ENCODE results near the gene FBN2.

The FBN2 gene

GRCh38 chr5:128328007-128328406 lies 210.0 kb downstream of the FBN2 start:
- TF ChIP-seq, protein P1, sequence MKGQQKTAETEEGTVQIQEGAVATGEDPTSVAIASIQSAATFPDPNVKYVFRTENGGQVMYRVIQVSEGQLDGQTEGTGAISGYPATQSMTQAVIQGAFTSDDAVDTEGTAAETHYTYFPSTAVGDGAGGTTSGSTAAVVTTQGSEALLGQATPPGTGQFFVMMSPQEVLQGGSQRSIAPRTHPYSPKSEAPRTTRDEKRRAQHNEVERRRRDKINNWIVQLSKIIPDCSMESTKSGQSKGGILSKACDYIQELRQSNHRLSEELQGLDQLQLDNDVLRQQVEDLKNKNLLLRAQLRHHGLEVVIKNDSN (IDR thresholded peaks at IDR 0.05), result no peak
- TF ChIP-seq EP300 (IDR thresholded peaks at IDR 0.05; ENCODE audit: borderline replicate concordance) (no peak), CEBPB (IDR thresholded peaks at IDR 0.05) (no peak), RAD21 (IDR thresholded peaks at IDR 0.05; ENCODE audit: low read depth) (no peak), ZBTB7A (IDR thresholded peaks at IDR 0.05; ENCODE audit: low read depth) (no peak), FOXM1 (IDR thresholded peaks at IDR 0.05; ENCODE audit: borderline replicate concordance, low read depth) (no peak), CREB1 (IDR thresholded peaks at IDR 0.05; ENCODE audit: low read depth) (no peak), TCF12 (IDR thresholded peaks at IDR 0.05; ENCODE audit: low read depth) (no peak), YY1 (IDR thresholded peaks at IDR 0.05; ENCODE audit: low read depth) (no peak), NFIC (IDR thresholded peaks at IDR 0.05) (no peak), TEAD4 (IDR thresholded peaks at IDR 0.05) (no peak), TAF1 (IDR thresholded peaks at IDR 0.05; ENCODE audit: low read depth) (no peak), EGR1 (IDR thresholded peaks at IDR 0.05) (no peak)
- TF ChIP-seq, protein P2, sequence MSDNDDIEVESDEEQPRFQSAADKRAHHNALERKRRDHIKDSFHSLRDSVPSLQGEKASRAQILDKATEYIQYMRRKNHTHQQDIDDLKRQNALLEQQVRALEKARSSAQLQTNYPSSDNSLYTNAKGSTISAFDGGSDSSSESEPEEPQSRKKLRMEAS (IDR thresholded peaks at IDR 0.05), result no peak
- TF ChIP-seq, protein P3, sequence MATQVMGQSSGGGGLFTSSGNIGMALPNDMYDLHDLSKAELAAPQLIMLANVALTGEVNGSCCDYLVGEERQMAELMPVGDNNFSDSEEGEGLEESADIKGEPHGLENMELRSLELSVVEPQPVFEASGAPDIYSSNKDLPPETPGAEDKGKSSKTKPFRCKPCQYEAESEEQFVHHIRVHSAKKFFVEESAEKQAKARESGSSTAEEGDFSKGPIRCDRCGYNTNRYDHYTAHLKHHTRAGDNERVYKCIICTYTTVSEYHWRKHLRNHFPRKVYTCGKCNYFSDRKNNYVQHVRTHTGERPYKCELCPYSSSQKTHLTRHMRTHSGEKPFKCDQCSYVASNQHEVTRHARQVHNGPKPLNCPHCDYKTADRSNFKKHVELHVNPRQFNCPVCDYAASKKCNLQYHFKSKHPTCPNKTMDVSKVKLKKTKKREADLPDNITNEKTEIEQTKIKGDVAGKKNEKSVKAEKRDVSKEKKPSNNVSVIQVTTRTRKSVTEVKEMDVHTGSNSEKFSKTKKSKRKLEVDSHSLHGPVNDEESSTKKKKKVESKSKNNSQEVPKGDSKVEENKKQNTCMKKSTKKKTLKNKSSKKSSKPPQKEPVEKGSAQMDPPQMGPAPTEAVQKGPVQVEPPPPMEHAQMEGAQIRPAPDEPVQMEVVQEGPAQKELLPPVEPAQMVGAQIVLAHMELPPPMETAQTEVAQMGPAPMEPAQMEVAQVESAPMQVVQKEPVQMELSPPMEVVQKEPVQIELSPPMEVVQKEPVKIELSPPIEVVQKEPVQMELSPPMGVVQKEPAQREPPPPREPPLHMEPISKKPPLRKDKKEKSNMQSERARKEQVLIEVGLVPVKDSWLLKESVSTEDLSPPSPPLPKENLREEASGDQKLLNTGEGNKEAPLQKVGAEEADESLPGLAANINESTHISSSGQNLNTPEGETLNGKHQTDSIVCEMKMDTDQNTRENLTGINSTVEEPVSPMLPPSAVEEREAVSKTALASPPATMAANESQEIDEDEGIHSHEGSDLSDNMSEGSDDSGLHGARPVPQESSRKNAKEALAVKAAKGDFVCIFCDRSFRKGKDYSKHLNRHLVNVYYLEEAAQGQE (IDR thresholded peaks at IDR 0.05; ENCODE audit: low read depth), result no peak

DNA sequence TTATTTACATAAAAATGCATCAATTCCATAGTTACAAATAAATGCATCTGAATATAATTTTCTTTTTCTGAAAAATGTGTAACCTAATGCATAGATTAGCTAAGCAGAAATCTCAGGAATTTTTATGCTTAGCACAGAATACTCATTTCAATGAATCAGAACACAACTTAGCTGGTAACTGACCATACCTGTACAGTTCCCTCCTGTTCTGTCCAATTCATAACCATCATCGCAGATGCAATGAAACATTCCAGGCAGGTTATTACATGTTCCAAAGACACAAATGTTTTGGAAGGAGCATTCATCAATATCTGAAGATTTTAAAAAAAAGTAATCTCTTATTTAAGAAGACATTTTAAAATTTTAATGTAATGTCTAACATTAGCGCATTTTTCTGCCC lies 219.4 kb downstream of the FBN2 start:
- TF ChIP-seq TEAD4 (IDR thresholded peaks at IDR 0.05) (no peak), NFIC (IDR thresholded peaks at IDR 0.05) (no peak), TAF1 (IDR thresholded peaks at IDR 0.05; ENCODE audit: low read depth) (no peak)

- TF ChIP-seq ZBTB7A (IDR thresholded peaks at IDR 0.05; ENCODE audit: low read depth), result no peak
- TF ChIP-seq TCF12 (IDR thresholded peaks at IDR 0.05; ENCODE audit: low read depth), result no peak
- TF ChIP-seq YY1 (IDR thresholded peaks at IDR 0.05; ENCODE audit: low read depth), result no peak
- TF ChIP-seq CREB1 (IDR thresholded peaks at IDR 0.05; ENCODE audit: low read depth), result no peak
- no peak for TF ChIP-seq FOXM1 (IDR thresholded peaks at IDR 0.05; ENCODE audit: borderline replicate concordance, low read depth)
- no peak for TF ChIP-seq CEBPB (IDR thresholded peaks at IDR 0.05)
- TF ChIP-seq NFIC (IDR thresholded peaks at IDR 0.05), result no peak
- TF ChIP-seq TAF1 (IDR thresholded peaks at IDR 0.05; ENCODE audit: low read depth), result no peak
- no peak for TF ChIP-seq EGR1 (IDR thresholded peaks at IDR 0.05)
- TF ChIP-seq, protein P1 (IDR thresholded peaks at IDR 0.05), result no peak
- TF ChIP-seq, protein P2 (IDR thresholded peaks at IDR 0.05), result no peak
Observed at GRCh38 chr5:128317481-128317880, 220.6 kb downstream of the FBN2 start.

DNA sequence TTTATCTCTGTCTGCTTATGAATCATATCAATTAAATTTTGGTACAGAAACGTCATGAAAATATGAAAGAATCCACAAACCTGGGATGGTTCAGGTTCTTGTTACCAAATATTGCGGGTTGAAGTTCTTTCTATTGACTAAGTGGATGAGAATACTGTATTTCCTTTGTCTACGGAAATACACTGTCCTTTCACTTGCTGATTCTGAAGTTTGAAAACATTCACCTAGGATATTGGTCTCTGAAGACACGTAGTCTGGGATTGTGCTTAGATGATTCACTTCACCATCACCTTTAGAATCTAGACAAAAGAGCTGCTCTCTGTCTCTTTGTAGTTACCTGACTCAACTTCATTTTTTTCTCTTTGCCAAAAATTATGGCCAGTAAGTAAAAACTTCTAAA lies 222.4 kb downstream of the FBN2 start:
- TF ChIP-seq TAF1 (IDR thresholded peaks at IDR 0.05; ENCODE audit: low read depth) (no peak), CEBPB (IDR thresholded peaks at IDR 0.05) (no peak), TCF12 (IDR thresholded peaks at IDR 0.05; ENCODE audit: low read depth) (no peak), RAD21 (IDR thresholded peaks at IDR 0.05; ENCODE audit: low read depth) (no peak), TEAD4 (IDR thresholded peaks at IDR 0.05) (no peak), ZBTB7A (IDR thresholded peaks at IDR 0.05; ENCODE audit: low read depth) (no peak), EP300 (IDR thresholded peaks at IDR 0.05; ENCODE audit: borderline replicate concordance) (no peak), EGR1 (IDR thresholded peaks at IDR 0.05) (no peak), NFIC (IDR thresholded peaks at IDR 0.05) (no peak), FOXM1 (IDR thresholded peaks at IDR 0.05; ENCODE audit: borderline replicate concordance, low read depth) (no peak), YY1 (IDR thresholded peaks at IDR 0.05; ENCODE audit: low read depth) (no peak), CREB1 (IDR thresholded peaks at IDR 0.05; ENCODE audit: low read depth) (no peak)
- TF ChIP-seq, protein P1 (IDR thresholded peaks at IDR 0.05), result no peak
- TF ChIP-seq, protein P3 (IDR thresholded peaks at IDR 0.05; ENCODE audit: low read depth), result no peak
- TF ChIP-seq, protein P2 (IDR thresholded peaks at IDR 0.05), result no peak

DNA sequence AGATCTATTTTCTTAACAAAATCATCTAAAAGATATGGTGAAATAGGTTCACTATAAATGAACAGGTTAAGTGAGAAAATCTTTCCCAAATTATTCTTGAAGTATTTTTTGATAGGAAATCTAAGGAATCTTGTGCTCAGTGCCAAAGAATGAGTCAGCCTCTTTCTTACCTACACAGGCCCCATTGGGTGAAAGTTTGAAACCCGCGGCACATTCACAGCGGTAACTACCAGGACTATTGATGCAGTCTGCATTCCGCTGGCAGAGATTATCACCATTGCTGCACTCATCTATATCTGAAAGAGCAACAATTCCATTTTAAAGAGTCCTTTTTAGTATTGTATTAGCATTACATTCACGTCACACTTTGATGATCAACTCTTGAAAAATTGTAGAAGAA lies 232.7 kb downstream of the FBN2 start:
- TF ChIP-seq ZBTB7A (IDR thresholded peaks at IDR 0.05; ENCODE audit: low read depth), result no peak
- no peak for TF ChIP-seq YY1 (IDR thresholded peaks at IDR 0.05; ENCODE audit: low read depth)
- TF ChIP-seq, protein P1 (IDR thresholded peaks at IDR 0.05), result no peak
- no peak for TF ChIP-seq EP300 (IDR thresholded peaks at IDR 0.05; ENCODE audit: borderline replicate concordance)
- TF ChIP-seq RAD21 (IDR thresholded peaks at IDR 0.05; ENCODE audit: low read depth), result no peak
- TF ChIP-seq, protein P3 (IDR thresholded peaks at IDR 0.05; ENCODE audit: low read depth), result no peak
